Ishikawa (cell line): ENCODE data around the gene IFNA1.

ENCODE experiments used
- EP300 ChIP-seq: IDR thresholded peaks from 2 replicates; pipeline ENCODE4 v1.6.1; 2012; ENCODE audit warnings: borderline replicate concordance
- TAF1 ChIP-seq: IDR thresholded peaks from 2 replicates; pipeline ENCODE4 v1.6.1; 2012; ENCODE audit warnings: low read depth, mild to moderate bottlenecking
- TEAD4 ChIP-seq: IDR thresholded peaks from 2 replicates; pipeline ENCODE4 v1.6.1; 2012
- YY1 ChIP-seq: IDR thresholded peaks from 2 replicates; pipeline ENCODE4 v1.6.1; 2012; ENCODE audit warnings: low read depth
- ZBTB7A ChIP-seq: IDR thresholded peaks from 2 replicates; pipeline ENCODE4 v1.6.1; 2012; ENCODE audit warnings: low read depth

GRCh38 chr9:21404146-21404545 lies 36.1 kb upstream of the IFNA1 start:
- TF ChIP-seq ZBTB7A (no peak), TAF1 (no peak), EP300 (no peak), TEAD4 (no peak), YY1 (no peak)
